K562 (cell line): ENCODE data around the gene CDH18. TPM values are rescaled to one million over a fixed set of nuclear protein-coding genes. Genes with fewer than 3 reads are reported as not detected.

Source experiments
- HES1 ChIP-seq: fragments of 450-650 bp; IDR thresholded peaks from 2 replicates; pipeline ENCODE4 v1.6.1; 2016; ENCODE audit warnings: low read depth, mild to moderate bottlenecking, moderate library complexity
- MAX ChIP-seq: sonication (generic); formaldehyde crosslinking; IDR thresholded peaks from 2 replicates; pipeline ENCODE4 v1.9.0; 2022; ENCODE audit warnings: mild to moderate bottlenecking, missing genetic modification reagents
- MXD1 ChIP-seq: fragments of 250-450 bp; sonication (Bioruptor Pico); IDR thresholded peaks from 2 replicates; pipeline ENCODE4 v1.8.0; 2021; ENCODE audit warnings: borderline replicate concordance, mild to moderate bottlenecking, moderate library complexity; ENCODE audit not compliant: poor library complexity, severe bottlenecking
- ZC3H11A ChIP-seq: IDR thresholded peaks from 2 replicates; pipeline ENCODE4 v1.6.1; 2012; ENCODE audit warnings: low read depth, low read length, improper control_type of control experiment
- ZFPM2 ChIP-seq: fragments of 250-450 bp; sonication (Bioruptor Pico); IDR thresholded peaks from 2 replicates; pipeline ENCODE4 v1.5.1; 2022; ENCODE audit warnings: mild to moderate bottlenecking
- ZHX1 ChIP-seq: fragments of 150-350 bp; conservative IDR thresholded peaks from 2 replicates; pipeline ENCODE4 v1.6.1; 2014; ENCODE audit warnings: low read length
- ZNF197 ChIP-seq: fragments of 200-800 bp; sonication (Bioruptor generic); IDR thresholded peaks from 2 replicates; pipeline ENCODE4 v1.6.1; 2016; ENCODE audit warnings: low read depth, missing genetic modification characterization, missing compliant biosample characterization
- polyA plus RNA-seq, 8 experiments: library from polyadenylated mRNA; depleted of rRNA in 4 of 8; stranded (reverse) in 5 of 8; unstranded in 3 of 8; fragments of >200 nt; fragmentation: Nextera tagmentation in 2 of 8; fragmentation: Illumina TruSeq in 1 of 8; extraction: Ambion mirVana in 2 of 8; extraction: Trizol in 1 of 8; gene quantifications; 2 replicates each; pipeline versions ENCODE4 v1.2.1 to v1.2.3, GENCODE V29; 2011 to 2014; ENCODE audit warnings: inconsistent platforms in 1 of 8, missing spikeins in 1 of 8
- total RNA-seq, 7 experiments: library from RNA; depleted of rRNA in 6 of 7; stranded (reverse); fragments of >200 nt in 6 of 7; fragmentation: Illumina TruSeq in 2 of 7; extraction: Trizol in 2 of 7; gene quantifications; 2 replicates each; pipeline versions ENCODE4 v1.2.1 to v1.2.3, GENCODE V29; 2011 to 2021; ENCODE audit warnings: low replicate concordance in 1 of 7
- TF ChIP-seq, protein P1 (sequence below): fragments of 450-650 bp; formaldehyde crosslinking; IDR thresholded peaks from 2 replicates; pipeline ENCODE4 v1.4.0; 2020; ENCODE audit warnings: mild to moderate bottlenecking, moderate library complexity
- TF ChIP-seq, protein P2 (sequence below): fragments of 250-450 bp; sonication (Bioruptor Pico); IDR thresholded peaks from 2 replicates; pipeline ENCODE4 v1.5.0; 2021; ENCODE audit warnings: mild to moderate bottlenecking, moderate library complexity
- TF ChIP-seq, protein P3 (sequence below): fragments of 450-650 bp; formaldehyde crosslinking; IDR thresholded peaks from 2 replicates; pipeline ENCODE4 v1.4.0; 2022; ENCODE audit warnings: mild to moderate bottlenecking, moderate library complexity

CDH18 gene
- total and polyA plus RNA-seq, 9 of the 15 experiments (the other 6 are each of a cell fraction or from before 2014, with no cell fraction given), result 0.18 to 1.4 (median 0.31) TPM

- TF ChIP-seq, protein P1, sequence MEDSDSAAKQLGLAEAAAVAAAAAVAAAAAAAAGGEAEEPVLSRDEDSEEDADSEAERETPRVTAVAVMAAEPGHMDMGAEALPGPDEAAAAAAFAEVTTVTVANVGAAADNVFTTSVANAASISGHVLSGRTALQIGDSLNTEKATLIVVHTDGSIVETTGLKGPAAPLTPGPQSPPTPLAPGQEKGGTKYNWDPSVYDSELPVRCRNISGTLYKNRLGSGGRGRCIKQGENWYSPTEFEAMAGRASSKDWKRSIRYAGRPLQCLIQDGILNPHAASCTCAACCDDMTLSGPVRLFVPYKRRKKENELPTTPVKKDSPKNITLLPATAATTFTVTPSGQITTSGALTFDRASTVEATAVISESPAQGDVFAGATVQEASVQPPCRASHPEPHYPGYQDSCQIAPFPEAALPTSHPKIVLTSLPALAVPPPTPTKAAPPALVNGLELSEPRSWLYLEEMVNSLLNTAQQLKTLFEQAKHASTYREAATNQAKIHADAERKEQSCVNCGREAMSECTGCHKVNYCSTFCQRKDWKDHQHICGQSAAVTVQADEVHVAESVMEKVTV (CRISPR knock-in tag), result no peak
- TF ChIP-seq, protein P2, sequence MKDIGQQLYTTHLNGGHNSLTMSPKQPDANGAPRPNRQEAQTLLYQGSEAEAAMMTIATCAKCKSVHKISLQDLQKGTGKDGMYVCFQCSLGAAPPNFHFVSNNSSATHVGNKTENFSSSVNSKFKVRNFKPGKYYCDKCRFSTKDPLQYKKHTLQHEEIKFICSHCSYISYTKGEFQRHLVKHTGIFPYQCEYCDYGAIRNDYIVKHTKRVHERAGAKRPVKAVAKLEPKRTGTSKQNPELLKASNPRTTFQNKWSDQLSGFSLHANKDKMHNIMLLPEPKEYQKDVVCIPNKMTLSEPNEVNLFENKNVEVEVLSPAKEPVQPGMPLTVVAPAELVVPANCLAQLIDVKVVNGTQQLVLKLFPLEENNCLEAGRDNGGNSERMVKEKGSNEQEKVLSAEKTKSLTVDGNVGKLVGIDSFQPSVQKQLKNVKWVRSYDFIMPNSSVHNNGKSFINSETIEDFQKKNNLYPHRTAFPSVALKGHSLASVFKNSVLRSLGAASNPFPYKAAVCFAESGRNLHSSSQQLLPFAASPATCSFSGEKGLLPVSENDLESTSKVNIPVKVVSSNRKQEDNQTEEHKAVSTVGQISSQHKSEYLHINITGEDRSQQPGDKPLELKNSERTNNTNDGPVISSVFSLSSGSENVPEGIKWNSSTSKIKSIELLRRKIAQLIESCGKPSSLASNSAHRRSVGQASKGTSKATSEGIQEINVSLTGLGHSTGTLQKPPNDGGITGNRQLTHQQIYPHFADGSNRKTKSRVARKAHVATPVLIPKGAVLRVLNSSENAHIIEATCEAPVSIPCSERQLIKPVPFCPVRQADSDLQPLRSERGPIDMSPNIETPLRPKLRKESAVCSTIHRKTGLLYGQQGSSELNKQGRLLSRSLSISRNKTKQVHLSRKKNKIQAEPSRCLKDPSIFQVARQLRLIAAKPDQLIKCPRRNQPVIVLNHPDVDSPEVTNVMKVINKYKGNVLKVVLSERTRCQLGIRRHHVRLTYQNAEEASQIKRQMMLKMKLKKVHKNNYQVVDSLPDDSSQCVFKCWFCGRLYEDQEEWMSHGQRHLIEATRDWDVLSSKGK (CRISPR knock-in tag), result no peak
- TF ChIP-seq ZNF197 (CRISPR knock-in tag), result no peak
- no peak for TF ChIP-seq HES1
- TF ChIP-seq ZFPM2, result no peak
- TF ChIP-seq, protein P3, sequence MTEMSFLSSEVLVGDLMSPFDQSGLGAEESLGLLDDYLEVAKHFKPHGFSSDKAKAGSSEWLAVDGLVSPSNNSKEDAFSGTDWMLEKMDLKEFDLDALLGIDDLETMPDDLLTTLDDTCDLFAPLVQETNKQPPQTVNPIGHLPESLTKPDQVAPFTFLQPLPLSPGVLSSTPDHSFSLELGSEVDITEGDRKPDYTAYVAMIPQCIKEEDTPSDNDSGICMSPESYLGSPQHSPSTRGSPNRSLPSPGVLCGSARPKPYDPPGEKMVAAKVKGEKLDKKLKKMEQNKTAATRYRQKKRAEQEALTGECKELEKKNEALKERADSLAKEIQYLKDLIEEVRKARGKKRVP (CRISPR knock-in tag), result no peak
- no peak for TF ChIP-seq ZC3H11A
- no peak for TF ChIP-seq MXD1 (CRISPR knock-in tag)
- no peak for TF ChIP-seq ZHX1
- no peak for TF ChIP-seq MAX (CRISPR knock-in tag)
These were observed 121.9 kb downstream of the CDH18 start (continued) for GRCh38 chr5:19866090-19866450.
